AG04450 (cell line): ENCODE data around the gene CHAT. TPM values are rescaled to one million over a fixed set of nuclear protein-coding genes. Genes with fewer than 3 reads are reported as not detected.

Source experiments
- CTCF ChIA-PET: fragments of 300-600, 350-600 bp; formaldehyde crosslinking; extraction: SDS; loops from one replicate; lab custom pipeline; 2022; ENCODE audit warnings: antibody characterized with exemption, inconsistent platforms; lab: Charles Lee
- POLR2A ChIA-PET: fragments of 350-600 bp; formaldehyde crosslinking; extraction: SDS; loops from one replicate; lab custom pipeline; 2021; ENCODE audit warnings: antibody characterized with exemption, inconsistent platforms; lab: Yijun Ruan, JAX
- DNase-seq: peaks from one replicate; pipeline ENCODE4 v3.0.0-alpha.2; 2011; ENCODE audit warnings: low read depth, low spot score
- H3K27ac ChIP-seq: one replicate; pipeline ENCODE4 v1.5.1; 2012; ENCODE audit warnings: low read depth, low read length, control low read depth
- H3K27me3 ChIP-seq: one replicate; pipeline ENCODE4 v1.6.0; 2012; ENCODE audit warnings: low read length; ENCODE audit not compliant: control insufficient read depth, insufficient read depth
- H3K4me3 ChIP-seq: 2 replicates; pipeline ENCODE4 v1.5.1; 2011; ENCODE audit warnings: mild to moderate bottlenecking, low read depth, low read length, control low read depth
- H3K9me3 ChIP-seq: 2 replicates; pipeline ENCODE4 v1.5.1; 2012; ENCODE audit warnings: low read length; ENCODE audit not compliant: control insufficient read depth, insufficient read depth
- polyA plus RNA-seq: library from polyadenylated mRNA; depleted of rRNA; stranded (reverse); fragments of >200 nt; gene quantifications from 2 replicates; pipeline ENCODE4 v1.2.3, GENCODE V29; 2011
- TF ChIP-seq, protein P1 (sequence below): IDR thresholded peaks from 2 replicates; pipeline ENCODE4 v1.5.1; 2011; ENCODE audit warnings: low read depth, low read length, control low read depth, inconsistent platforms

The CHAT gene
- polyA plus RNA-seq, 1 experiment: not detected

DNA sequence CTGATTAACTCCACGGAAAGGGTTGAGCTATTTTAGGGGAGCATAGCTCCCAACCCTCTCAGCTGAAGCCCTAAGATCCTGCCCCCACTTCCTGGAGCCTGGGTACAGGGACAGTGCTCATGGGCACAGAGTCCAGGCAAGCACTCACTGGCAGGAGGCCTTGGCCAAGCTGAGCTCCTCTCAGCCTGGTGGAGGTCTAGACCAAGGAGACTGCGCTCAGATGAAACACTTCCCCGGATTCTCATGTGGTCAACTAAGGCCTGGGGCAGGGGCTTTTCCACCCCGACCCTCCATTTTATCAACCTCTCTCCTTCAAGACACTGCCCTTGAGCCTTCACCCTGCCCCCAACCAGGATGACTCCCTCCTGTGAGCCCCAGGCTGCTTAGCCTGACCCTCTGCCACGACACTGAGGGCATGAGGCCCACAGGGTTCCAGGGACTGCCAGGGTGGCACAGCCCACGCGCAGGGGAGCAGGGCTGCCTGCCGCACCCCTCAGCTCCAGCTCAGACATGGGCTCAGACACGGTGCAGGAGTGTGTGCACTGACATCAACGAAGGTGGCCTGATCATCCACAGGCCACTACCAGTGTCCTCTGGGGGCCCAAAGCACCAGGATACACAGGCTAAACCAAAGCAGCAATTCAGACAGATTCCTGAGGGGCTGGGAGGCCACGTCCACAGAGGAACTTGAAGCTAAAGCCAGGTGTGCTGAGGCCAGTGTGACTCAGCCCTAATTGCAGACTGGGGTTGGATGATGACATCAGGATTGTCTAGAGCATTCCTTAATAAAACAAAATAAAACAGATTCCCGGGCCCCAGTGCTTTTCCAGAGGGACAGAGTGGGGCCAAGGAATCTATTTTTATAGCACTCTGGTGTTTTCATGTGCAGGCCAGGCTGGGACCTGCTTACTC lies 18.8 kb downstream of the CHAT start:
- Histone ChIP-seq H3K27ac (no peak overlapping the region), H3K4me3 (no peak overlapping the region), H3K9me3 (no peaks in the 10 kb centered on the region; the same call in 1 of the 2 replicates), H3K27me3 (peaks cover 13% of the 10 kb centered on the region)
- no peak for DNase-seq
- POLR2A ChIA-PET: no interaction called here
- TF ChIP-seq, protein P1, sequence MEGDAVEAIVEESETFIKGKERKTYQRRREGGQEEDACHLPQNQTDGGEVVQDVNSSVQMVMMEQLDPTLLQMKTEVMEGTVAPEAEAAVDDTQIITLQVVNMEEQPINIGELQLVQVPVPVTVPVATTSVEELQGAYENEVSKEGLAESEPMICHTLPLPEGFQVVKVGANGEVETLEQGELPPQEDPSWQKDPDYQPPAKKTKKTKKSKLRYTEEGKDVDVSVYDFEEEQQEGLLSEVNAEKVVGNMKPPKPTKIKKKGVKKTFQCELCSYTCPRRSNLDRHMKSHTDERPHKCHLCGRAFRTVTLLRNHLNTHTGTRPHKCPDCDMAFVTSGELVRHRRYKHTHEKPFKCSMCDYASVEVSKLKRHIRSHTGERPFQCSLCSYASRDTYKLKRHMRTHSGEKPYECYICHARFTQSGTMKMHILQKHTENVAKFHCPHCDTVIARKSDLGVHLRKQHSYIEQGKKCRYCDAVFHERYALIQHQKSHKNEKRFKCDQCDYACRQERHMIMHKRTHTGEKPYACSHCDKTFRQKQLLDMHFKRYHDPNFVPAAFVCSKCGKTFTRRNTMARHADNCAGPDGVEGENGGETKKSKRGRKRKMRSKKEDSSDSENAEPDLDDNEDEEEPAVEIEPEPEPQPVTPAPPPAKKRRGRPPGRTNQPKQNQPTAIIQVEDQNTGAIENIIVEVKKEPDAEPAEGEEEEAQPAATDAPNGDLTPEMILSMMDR: no peak
- CTCF ChIA-PET: no interaction called here

DNA sequence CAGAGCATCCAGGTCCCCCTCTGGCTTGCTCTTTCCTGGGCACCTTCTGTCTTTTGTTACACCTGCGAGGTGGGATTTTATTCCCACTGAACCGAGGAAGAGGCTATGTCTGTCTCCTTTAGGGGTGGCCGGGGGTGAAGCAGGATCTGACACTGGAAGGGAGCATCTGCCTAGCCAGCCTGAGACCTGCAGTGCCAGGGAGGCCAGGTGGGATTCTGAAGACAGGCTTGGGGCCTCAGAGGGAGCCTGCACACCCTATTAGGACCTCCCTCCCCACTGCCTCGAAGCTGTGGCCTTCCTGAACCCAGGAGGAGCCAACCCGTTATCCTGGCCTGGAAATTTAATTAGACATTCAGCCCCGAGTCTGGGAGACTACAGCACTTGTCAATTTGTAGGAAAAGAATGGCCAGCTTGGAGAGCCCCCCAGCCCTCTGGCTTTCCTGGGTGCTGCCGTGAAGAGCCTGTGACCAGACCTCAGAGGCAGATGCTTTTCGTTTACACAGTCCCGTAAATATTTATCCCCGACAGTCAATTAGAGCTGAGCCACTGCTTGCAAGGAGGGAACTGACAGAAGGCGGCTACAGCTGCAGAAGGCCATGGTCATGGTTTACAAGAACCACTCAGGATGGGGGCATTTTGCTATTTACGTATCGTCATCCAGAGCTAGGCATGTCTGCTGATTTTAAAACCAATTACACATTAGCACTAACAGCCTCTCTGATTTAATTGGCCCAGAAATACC lies 19.7 kb downstream of the CHAT start:
- Histone ChIP-seq H3K9me3 (no peaks in the 10 kb centered on the region), H3K4me3 (no peak overlapping the region), H3K27ac (no peak overlapping the region), H3K27me3 (peaks cover 14% of the 10 kb centered on the region)
- ChIA-PET POLR2A (no interaction called here), CTCF (no interaction called here)
- DNase-seq: no peak
- TF ChIP-seq, protein P1: no peak

DNA sequence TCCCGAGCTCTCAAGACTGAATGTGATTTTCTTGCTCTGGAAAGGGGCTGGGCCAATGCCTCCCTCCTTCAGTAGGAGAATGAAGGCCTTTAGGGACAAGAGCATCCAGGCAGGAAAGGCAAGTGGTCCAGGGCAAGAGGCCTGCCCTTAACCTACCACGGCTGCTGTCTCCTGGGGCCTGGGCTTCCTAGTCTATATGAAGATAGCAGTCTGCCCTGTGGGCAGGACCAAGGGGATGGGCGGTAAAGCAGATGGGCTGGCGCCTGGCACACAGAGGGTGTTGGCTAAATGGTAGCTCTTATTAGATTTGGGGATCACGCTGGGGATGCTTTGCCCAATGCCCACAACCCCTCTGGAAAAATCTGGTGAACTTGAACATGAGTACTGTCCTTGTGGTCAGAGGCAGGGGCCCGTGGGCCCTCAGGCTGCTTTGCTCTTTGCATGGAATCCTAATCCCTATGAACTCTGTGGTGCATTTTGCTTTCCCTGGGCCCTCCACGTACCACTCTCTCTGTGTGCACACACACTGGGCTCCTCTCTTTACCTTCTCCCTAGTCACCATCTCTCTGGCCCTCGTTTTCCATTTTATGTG lies 20.3 kb downstream of the CHAT start:
- no peak for DNase-seq
- ChIA-PET CTCF (no interaction called here), POLR2A (no interaction called here)
- H3K9me3 ChIP-seq: no peaks in the 10 kb centered on the region
- H3K27ac ChIP-seq: no peak overlapping the region
- peaks cover 16% of the 10 kb centered on the region for H3K27me3 ChIP-seq
- no peak overlapping the region for H3K4me3 ChIP-seq
- TF ChIP-seq, protein P1: no peak

DNA sequence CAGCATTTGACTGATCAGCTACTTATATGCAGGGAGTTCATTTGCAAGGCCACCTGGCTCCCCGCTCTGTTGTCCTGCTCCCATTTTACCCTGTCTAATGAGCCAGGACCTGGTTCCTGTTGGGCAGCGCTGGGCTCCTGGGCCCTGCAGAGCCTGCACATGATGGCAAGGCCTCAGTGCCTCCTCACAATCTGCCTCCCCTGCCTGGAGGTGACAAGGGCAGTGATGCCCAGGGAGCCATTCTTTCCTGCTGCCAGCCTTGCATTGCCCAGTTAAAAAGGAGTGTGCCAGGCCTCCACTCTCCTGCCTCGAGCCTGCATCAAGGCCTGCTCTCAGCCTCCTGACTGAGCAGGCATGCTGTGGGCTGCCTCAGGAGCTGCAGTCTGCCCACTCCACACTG lies 28.5 kb downstream of the CHAT start:
- peaks cover 12% of the 10 kb centered on the region for H3K27me3 ChIP-seq
- no peak overlapping the region for H3K4me3 ChIP-seq
- CTCF ChIA-PET: no interaction called here
- TF ChIP-seq, protein P1: no peak
- POLR2A ChIA-PET: no interaction called here
- no peak for DNase-seq
- H3K27ac ChIP-seq: no peak overlapping the region
- H3K9me3 ChIP-seq: no peaks in the 10 kb centered on the region; the same call in 1 of the 2 replicates
